Measurements from ENCODE around the gene LTN1.

The LTN1 gene

DNA sequence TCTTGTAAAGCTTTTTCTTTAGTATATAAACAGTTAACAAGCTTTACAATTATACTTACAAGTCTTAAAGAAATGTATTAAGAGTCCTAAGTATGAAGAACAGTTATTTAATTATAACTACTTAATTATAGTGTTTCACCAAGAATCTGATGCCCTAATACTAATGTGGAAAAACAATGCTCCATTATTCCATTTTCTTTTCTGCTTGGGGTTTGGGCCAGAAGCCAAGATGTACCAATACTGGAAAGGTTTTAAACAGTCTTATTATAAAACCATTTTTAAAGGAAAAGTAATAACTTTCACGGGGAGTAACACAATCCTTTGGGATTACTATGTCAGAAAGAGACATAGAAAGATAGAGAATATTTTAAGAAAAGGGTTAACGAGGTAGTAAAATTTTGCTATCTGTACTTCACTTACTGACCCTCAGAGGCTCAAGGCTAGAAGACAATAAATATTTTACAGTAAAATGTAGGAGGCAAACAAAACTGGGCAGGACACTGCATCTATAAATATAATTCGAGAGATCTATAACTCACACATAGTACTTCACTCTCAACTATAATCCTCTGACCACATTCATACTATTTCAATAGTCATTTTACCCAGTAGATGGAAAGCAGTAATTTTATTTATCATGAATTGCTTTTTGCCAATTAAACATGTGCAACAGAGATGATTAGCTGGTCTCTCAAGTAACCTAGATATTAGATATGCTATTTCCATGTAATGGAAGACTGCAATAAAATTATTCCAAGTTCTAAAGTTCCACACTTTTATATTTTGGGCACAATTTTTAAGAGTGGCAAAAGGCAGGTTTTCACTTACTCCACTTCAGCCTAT, 63.9 kb downstream of the LTN1 start:
- no peak for DNase-seq (ENCODE audit: low read depth in 2 of 2)

DNA sequence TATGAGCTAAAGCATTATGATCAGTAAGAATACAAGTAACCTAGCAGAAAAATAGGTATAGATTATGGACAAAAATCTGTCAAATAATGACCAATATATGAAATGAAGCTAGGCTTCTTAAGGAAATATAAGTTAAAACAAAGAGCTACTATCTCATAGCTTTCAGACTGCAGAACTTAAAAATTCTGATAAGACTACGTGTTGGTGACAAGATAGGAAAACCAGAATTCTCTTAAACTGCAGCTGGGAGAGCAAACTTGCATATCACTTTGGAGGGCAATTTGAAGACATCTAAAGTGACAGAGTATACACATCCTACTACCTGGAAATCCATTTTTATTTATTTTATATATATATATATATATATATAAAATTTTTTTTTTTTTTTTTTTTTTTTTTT, 65.5 kb downstream of the LTN1 start:
- no peak for DNase-seq (ENCODE audit: low read depth in 2 of 2)

DNA sequence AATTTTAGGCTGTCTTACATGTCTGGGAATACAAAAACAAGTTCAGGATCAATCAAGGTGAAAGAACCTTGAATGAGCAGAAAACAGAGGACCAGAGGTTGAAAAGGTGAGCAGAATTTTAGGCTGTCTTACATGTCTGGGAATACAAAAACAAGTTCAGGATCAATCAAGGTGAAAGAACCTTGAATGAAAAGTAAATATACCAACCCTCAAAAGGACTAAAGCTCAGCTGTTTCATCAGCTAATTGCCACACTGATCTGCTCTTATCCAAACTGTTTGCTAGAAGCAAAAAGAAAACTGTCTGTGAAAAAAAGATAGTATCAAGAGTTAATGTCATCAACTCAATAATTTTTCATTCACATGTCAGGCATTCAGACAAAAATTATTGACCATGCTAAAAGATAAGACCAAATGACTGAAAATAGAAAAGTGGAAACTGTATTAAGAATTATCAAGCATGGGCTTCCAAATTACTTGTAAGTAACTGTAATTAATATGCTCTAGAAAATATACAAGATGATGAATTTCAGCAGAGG, 69.2 kb downstream of the LTN1 start:
- DNase-seq (ENCODE audit: low read depth in 2 of 2), result no peak

DNA sequence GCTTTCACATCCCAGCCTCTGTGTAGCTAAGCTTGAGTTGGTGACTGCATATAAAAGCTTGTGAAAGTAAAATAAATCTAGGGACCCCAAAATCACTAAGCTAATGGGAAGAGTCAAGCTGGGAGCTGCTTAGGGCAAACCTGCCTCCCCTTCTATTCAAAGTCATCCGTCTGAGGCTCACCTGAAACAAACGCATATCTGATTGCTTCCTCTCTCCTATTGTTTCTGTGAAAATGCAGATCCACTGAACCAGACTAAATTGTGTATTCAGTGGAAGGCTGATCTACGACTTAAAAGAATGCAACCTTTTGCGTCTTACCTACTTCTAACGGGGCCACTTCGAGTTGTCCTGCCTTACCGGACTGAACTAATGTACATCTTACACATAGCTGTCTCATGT, 70.3 kb downstream of the LTN1 start:
- no peak for DNase-seq (ENCODE audit: low read depth in 2 of 2)

DNA sequence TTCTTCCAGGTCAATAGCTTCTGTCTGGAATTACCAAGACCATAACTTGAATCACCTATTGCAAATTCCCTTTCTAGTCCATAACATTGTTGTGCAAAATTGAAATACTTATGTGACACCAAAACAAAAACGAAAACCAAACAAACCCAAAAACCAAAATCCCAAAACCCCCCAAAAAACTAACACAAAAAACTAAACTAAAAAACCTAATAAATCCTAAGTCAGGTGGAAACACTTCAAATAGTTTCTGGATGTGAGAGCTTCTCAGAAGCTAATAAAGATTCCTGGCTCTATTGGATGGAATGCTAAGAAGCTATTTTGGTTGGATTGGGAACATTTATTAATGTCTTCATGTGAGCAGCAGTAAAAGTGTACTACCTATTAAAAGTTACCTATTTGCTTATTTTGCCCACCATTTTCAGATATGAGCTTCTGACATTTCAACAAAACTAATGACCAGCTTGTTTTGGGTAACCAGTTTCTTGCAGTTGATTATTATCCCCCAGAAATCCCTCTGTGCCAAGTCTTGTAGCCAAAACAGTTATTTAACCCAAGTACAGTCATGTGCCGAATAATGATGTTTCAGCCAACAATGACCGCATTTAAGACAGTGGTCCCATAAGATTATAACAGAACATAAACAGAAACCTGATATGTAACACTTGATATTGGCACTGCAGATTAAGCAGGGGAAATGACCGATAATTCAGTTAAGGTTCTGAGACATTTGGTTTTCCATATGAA, 76.4 kb downstream of the LTN1 start:
- DNase-seq (ENCODE audit: low read depth in 2 of 2), result no peak

DNA sequence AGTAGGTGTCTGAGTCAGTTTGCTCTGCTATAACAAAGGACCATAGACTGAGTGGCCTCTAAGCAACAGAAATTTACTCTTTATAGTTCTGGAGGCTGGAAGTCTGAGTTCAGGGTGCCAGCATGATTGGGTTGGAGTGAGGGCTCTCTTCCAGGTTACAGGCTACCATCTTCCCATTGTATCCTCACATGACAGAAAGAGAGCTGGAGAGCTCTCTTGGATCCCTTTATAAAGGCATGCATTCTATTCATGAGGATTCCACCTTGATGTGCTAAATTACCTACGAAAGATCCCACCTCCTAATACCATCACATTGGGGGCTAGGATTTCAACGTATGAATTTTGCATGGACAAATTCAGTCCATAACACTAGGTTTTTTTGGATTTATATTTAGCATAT, 79.6 kb downstream of the LTN1 start:
- DNase-seq (ENCODE audit: low read depth in 2 of 2), result no peak

DNA sequence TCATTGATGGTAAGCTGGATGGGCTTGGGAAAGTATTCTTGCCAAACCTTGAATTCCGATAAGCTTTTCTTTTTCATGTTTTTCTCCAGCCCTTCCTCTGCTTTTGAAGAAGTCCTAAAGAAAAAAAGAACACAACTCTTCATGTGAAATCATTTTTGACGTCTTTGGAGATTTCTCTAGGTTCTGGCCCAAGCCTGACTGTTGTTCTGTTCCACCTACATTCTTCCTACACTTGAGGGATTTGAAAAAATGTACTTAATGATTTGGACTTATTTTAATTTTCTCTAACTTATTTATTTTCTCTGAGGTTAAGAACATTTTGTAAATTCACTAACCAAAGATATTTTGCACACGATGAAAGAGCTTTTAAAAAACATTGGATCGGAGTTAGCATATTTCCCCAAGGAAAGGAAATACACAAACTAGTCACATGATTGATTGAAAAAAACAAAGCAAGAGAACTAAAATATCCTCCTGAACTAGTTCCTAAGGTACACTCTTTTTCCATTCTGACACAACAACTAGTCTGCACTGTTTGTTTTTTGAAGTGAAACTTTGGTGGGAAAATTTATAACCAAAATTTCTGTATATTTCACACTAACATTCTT, 82.3 kb downstream of the LTN1 start:
- DNase-seq (ENCODE audit: low read depth in 2 of 2), result no peak

DNA sequence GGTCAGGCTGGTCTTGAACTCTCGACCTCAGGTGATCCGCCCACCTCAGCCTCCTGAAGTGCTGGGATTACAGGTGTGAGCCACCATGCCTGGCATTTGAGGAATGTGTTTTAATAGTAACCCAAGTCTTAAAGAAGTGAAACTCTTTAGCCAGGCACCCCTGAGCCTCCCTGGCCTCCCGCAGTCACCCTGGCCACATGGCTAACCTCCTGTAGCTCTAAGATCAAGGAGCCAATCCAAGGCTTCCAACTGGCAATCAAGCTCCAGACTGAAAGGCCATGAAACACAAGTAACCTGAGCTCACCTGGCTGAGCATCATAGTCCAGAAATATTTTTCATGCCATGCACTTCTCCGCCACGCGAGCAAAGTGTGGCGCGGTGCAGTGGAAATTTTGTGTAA, 84.3 kb downstream of the LTN1 start:
- no peak for DNase-seq (ENCODE audit: low read depth in 2 of 2)

DNA sequence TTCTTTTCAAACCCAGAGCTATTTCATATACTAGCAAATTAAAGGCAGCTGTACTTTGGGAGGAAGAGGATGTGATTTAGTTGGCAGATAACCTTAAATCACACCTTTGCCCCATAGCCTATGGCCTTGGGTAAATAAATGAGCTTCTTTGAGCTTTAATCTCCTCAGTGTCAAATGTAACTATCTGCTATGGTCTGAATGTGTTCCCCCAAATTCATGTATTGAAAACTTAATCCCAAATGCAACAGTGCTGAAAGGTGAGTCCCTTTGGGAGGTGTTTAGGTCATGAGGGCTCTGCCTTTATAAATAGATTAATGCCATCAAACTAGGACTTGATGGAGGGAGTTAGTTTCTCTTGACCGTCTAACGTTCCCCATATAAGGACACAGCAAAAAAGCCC, 85.8 kb downstream of the LTN1 start:
- no peak for DNase-seq (ENCODE audit: low read depth in 2 of 2)

DNA sequence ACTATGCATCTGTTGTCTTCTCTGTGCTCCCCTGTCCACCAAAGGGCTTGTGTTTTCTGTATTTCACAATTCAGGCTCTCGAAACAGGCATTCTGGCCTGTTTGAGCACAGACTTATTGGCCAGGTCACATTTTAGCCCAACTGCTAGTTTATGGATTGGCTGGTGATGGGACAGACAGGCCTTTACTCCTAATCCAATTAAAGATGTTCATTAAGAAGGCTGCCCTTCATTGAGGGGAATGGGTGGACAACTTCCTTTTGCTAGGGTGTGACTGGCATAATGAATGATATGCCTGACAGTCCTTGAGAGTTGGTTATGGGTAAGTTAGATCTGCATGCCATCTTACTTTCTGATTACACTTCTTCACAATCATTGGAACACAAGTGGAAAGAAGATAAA, 86.4 kb downstream of the LTN1 start:
- no peak for DNase-seq (ENCODE audit: low read depth in 2 of 2)

DNA sequence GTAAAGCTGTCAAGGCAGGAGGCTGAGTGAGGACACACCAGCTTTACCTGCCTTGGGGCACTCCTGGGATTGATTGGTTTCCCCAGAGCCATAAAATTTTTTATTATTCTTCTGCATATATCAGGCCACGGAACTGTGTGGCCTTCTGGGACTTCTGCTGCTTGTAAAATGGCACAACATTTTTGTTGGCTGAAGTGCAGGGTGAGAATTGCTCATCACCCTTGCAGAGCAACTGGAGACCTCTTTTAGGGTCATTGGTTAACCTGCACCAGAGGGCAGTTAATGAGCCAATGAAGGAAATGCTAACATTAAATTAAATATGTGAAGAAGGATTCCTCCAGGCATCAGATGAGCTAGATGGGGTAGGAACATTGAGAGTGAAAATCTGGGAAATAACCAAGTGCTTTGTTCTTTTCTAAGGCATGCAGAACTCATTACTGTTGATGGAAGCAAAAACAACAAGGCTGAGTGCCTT, 87.7 kb downstream of the LTN1 start:
- DNase-seq (ENCODE audit: low read depth in 2 of 2), result no peak

DNA sequence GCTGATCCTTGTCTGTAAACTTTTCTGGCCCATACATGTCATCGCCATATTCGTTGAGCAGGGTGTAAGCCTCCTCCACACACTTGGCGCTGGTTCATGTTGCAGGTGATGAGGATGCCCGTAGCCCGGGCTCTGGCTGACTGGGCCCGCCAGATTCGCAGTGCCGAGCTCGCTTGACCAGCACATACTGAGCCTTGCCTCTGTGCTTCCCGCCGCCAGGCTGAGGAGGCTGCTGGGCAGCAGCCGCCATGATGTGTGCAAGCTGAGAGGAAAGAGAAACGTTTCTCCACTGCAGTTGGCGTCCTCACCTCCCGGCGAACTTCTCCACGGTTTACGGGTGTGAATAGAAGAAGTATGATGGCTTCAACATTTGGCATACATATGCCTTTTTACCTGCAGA, 89.2 kb downstream of the LTN1 start:
- DNase-seq (ENCODE audit: low read depth in 2 of 2), result no peak

DNA sequence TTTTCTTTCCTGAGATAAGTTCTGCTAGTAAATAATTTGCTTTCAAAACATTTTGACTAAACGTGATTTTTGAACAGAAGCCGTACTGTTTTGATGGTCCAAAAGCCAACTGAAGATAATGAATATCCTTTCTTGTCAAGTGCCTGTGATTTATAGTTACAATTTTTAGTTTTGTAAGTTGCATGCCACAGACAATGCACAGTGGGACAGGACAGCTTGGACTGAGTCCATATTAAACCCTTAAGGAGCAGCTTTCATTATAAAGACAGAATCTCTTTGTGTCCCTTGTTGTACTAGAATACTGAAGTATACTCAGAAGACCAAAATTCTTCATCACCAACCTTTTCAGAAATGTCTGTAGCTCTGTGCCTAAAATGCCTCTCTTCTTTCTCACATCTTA, 92.2 kb downstream of the LTN1 start:
- no peak for DNase-seq (ENCODE audit: low read depth in 2 of 2)

DNA sequence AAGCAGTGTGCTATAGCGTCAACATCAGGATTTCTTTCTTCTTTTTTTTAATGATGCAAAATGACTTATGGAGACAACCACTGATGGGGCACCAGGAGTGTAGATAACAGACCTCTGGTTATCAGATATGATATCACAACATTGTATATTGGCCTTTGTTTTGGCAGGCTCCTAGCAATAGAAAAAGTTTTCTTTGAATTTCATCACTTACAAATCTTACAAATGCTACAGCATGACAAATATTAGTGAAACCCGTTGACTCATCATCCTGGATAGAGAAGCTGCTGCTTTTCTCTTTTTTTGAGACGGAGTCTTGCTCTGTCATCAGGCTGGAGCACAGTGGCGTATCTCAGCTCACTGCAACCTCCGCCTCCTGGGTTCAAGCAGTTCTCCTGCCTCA, 92.9 kb downstream of the LTN1 start:
- DNase-seq (ENCODE audit: low read depth in 2 of 2), result no peak

DNA sequence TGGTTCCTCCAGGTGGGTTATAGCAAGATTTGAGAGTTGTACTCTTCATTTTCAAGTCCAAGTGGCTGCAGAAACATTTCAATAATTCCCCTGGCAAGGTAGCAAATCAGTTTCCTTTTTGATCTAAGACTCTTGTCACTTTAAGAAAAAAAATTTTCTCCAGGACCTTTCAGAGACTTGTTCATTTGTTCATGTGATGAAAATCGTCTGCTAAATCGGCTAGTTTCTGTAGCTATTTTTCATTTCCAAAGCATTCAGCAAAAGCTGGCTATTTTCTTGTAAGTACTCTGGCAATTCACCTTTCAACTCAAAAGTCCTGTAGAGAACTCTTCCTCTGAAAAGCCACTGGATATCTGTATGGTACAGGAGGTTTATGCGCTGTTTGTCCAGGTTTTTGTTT, 93.5 kb downstream of the LTN1 start:
- no peak for DNase-seq (ENCODE audit: low read depth in 2 of 2)

DNA sequence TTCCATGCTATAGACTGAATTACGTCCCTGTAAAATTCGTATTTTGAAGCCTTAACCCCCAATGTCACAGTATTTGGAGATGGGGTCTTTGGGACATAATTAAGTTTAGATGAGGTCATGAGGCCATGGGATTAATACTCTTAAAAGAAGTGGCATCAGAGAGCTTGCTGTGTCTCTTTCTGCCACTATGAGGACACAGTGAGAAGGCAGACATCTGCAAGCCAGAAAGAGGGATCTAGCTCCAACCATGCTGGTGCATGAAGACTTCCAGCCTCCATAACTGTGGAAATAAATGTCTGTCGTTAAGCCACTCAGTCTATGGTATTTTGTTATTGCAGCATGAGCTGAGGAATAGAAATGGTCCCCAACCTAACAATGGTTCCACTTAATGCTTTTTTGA, 99.0 kb downstream of the LTN1 start:
- DNase-seq (ENCODE audit: low read depth in 2 of 2), result no peak

DNA sequence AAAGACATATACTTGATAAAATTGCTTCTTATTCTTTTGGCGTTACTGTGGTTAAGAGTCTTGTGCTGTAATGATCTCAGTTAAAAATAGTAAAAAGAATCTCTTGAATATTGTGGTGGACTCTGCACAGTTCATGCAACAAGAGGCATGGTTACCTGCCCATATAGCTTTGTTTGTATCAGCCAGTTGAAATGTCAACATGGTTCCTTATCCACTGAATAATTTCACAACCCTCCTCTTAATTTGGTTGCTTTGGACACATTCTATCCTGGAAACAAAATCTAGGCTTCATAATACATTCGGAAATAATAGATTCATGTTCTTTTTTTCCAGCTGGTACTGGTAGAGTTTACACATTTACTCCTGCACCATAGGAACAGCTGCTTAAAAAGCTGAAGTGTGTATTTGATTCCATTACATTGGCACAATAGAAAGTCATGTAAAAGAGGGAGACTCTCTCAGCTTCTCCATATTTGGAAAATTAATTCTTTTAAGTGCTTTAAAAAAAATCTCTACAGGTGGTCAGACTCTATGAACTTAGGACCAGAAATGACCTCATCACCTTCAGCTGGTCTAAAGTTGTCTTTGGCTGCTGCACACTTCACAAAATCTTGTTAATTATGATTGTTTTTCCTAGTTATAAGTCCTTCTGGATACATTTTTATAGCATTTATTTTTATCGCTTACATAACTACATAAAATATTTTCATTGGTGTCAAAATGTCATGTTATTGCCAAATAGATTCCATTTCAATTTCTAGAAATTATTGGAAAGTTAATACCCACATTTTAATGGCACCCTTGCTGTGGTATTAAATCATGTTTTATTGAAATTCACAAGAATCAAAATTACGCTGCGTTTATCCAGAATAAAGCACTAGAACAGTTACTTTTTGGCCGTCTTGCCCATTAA, 100.2 kb downstream of the LTN1 start:
- no peak for DNase-seq (ENCODE audit: low read depth in 2 of 2)

DNA sequence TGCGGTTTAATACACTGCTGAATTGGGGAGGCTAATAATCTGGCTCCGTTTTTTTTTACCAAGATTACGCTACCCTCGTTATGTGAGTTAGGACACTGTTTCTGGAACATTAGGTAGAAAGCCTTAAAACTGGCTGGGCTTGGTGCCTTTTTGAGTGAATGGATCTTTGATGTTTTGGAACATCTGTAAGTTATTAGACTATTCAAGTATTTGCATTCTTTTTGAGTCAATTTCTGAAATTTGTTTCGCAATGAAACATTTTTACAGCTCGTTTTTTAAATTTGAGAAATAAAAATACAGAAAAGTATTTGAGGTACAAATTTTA, 106.9 kb downstream of the LTN1 start:
- no peak for DNase-seq (ENCODE audit: low read depth in 2 of 2)

DNA sequence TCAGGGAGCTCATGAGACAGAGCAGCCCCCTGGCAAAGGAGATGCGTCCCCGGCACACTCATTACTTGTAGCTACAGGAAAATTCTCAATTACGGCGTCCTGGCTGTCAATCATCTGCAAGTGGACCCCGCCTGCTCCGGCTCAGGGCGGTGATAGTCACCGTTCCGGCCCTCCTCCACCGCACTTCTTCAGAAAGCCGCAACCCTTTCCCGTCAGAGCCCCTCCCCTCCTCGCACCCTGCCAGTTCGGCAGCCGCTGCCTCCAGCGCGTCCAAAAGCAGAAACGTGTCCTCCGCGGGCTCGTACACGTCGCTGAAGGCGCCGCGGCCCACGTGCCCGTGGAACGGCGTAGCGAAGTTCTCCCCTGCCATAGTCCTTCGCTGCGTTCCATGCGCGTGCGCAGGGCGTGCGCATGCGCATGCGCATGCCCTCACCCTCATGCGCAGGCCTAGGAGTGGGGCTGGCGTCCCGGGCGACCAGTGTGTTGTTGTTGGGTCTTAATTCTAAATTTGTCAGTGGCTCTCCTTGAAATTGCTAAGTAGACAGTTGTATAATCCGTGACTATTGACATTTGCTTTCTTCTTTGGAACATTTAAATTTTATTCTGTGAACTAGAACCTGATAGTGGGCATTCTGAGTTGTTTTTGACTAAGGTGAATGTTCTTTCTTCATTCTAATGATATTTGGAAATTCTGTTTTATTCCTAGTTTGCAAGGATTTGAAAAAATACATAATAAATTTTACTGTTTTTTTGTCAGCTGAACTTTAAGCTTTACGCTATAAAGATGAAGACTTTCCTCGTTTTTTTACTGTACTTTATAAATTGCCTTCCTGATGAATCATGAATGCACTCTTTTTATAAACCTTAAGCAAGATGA, 107.5 kb downstream of the LTN1 start:
- DNase-seq (ENCODE audit: low read depth in 2 of 2), result peak; percentile 85 to 86

DNA sequence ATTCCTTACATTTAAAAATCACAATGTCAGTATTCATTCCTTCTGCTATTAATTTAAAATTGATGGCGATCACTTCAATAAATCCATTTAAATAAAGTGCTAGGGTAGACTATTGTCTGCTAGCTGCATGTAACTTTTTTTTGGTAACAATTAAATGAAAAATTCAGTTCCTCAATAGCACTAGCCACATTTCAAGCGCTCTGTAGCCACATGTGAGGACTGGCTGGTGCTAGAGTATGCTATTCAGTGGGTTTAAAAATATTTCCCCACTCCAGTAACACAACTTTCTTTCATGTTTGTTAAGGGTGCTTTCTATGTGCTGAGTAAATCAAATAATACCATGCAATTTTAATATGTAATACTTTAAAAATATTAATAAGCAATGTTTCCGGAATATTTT, 108.2 kb downstream of the LTN1 start:
- DNase-seq (ENCODE audit: low read depth in 2 of 2), result no peak

DNA sequence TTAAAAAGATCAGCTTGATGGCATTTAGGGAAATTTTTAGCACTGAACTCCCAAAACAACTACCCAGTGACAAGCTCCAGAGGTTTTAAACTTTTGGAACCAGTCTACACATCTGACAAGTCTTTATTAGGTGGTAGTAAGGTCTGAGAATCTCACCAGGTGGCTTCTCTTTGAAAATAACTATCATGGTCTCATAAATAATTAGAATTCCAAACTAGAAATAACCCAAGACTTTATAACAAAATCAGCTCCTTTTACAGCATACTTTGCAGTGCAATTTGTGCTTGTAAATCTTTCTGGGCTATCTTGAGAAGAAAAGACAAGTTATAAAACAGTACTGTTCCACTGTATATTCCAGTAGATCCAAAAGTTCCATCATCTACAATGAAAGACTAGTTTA, 108.7 kb downstream of the LTN1 start:
- no peak for DNase-seq (ENCODE audit: low read depth in 2 of 2)
